D721Med (cell line): ENCODE measurements around the gene RGS9.

Experiments
- DNase-seq: peaks from one replicate; pipeline ENCODE4 v3.0.0; 2011; ENCODE audit warnings: low spot score; ENCODE audit not compliant: insufficient read length
- FAIRE-seq: peaks from 2 replicates; lab custom pipeline; 2011; peaks lifted over from hg19 to GRCh38; lab: Jason Lieb, UNC
- CTCF ChIP-seq: IDR thresholded peaks from 2 replicates; pipeline ENCODE4 v1.5.1; 2012; ENCODE audit warnings: mild to moderate bottlenecking, control low read depth; ENCODE audit not compliant: insufficient read depth; ENCODE audit errors: missing control alignments

The RGS9 gene

GRCh38 chr17:65147955-65148354 lies 10.8 kb downstream of the RGS9 start:
- DNase-seq (no peak), FAIRE-seq (no peak)
- TF ChIP-seq CTCF: no peak

GRCh38 chr17:65154770-65155589 lies 17.8 kb downstream of the RGS9 start:
- no peak for FAIRE-seq
- no peak for TF ChIP-seq CTCF
- no peak for DNase-seq

- no peak for DNase-seq
- no peak for FAIRE-seq
- TF ChIP-seq CTCF: no peak
These were observed 18.5 kb downstream of the RGS9 start for GRCh38 chr17:65155622-65156021.

GRCh38 chr17:65156185-65156834 lies 19.1 kb downstream of the RGS9 start:
- no peak for TF ChIP-seq CTCF
- no peak for DNase-seq
- no peak for FAIRE-seq

- FAIRE-seq: no peak
- no peak for DNase-seq
- TF ChIP-seq CTCF: no peak
These were observed 19.8 kb downstream of the RGS9 start for GRCh38 chr17:65156835-65157565.

GRCh38 chr17:65158041-65158440 lies 20.9 kb downstream of the RGS9 start:
- DNase-seq (no peak), FAIRE-seq (no peak)
- no peak for TF ChIP-seq CTCF
